Stimulated activated CD4-positive, alpha-beta T cell treated with anti-CD3 and anti-CD28 coated beads, Interleukin-2, amount 100 ng/mL, for 48 hours (primary cell): ENCODE data around the gene SARDH.

ENCODE experiments used
- DNase-seq, 2 donors: peaks; one replicate each; pipeline ENCODE4 v3.0.0-alpha.2; 2020

The SARDH gene

GRCh38 chr9:133621725-133622267 is 116.4 kb downstream of the SARDH start:
- DNase-seq = no peak

GRCh38 chr9:133619791-133620190 is 118.4 kb downstream of the SARDH start:
- peak; percentile 18 to 19 for DNase-seq

- DNase-seq = no peak
Observed at GRCh38 chr9:133618726-133619125, 119.4 kb downstream of the SARDH start.

- DNase-seq = no peak
Observed at GRCh38 chr9:133616643-133617405, 121.3 kb downstream of the SARDH start.

GRCh38 chr9:133615606-133616188 is 122.5 kb downstream of the SARDH start:
- DNase-seq = no peak

- DNase-seq = no peak
Observed at GRCh38 chr9:133615186-133615585, 123.0 kb downstream of the SARDH start.

GRCh38 chr9:133614678-133615077 is 123.5 kb downstream of the SARDH start:
- no peak for DNase-seq

GRCh38 chr9:133614056-133614455 is 124.1 kb downstream of the SARDH start:
- DNase-seq = no peak
